WI38 (cell line): Measurements from ENCODE around the gene GAK.

Source experiments
- H3K4me3 ChIP-seq: 2 replicates; pipeline ENCODE4 v1.5.1; 2011; ENCODE audit warnings: low read depth, mild to moderate bottlenecking, control low read depth, low read length
- CTCF ChIP-seq: IDR thresholded peaks from 2 replicates; pipeline ENCODE4 v1.5.1; 2012; ENCODE audit warnings: low read depth, mild to moderate bottlenecking, control low read depth, low read length

Gene GAK

GRCh38 chr4:872241-872981, 59.7 kb downstream of the GAK start:
- no peak for TF ChIP-seq CTCF
- H3K4me3 ChIP-seq: no peak overlapping the region

GRCh38 chr4:871484-871883, 60.6 kb downstream of the GAK start:
- no peak overlapping the region for H3K4me3 ChIP-seq
- no peak for TF ChIP-seq CTCF

- H3K4me3 ChIP-seq: no peak overlapping the region
- TF ChIP-seq CTCF: no peak
These were observed 61.2 kb downstream of the GAK start for GRCh38 chr4:870951-871350.

- no peak overlapping the region for H3K4me3 ChIP-seq
- TF ChIP-seq CTCF: no peak
These were observed 62.3 kb downstream of the GAK start for GRCh38 chr4:869776-870175.

GRCh38 chr4:868421-868820, 63.7 kb downstream of the GAK start:
- TF ChIP-seq CTCF: no peak
- no peak overlapping the region for H3K4me3 ChIP-seq

- no peak for TF ChIP-seq CTCF
- no peak overlapping the region for H3K4me3 ChIP-seq
These were observed 64.4 kb downstream of the GAK start for GRCh38 chr4:867526-868250.

- H3K4me3 ChIP-seq: no peak overlapping the region
- no peak for TF ChIP-seq CTCF
These were observed 65.2 kb downstream of the GAK start for GRCh38 chr4:866761-867390.
